Peyer's patch (tissue), 4 donors: ENCODE data around the gene GASK1A. TPM values are rescaled to one million over a fixed set of nuclear protein-coding genes. Genes with fewer than 3 reads are reported as not detected.

ENCODE experiments used
- DNase-seq, 3 donors: peaks; one replicate each; pipeline ENCODE4 v3.0.0-alpha.2; 2017 to 2019
- H3K27ac ChIP-seq, 4 donors: fragments of 200-600 bp; sonication (generic); one replicate each; pipeline ENCODE4 v1.5.1; 2016 to 2019
- H3K27me3 ChIP-seq, 2 donors: fragments of 200-600 bp; sonication (generic); one replicate each; pipeline ENCODE4 v1.5.1; 2019
- H3K36me3 ChIP-seq, 3 donors: fragments of 200-600 bp; sonication (generic); one replicate each; pipeline ENCODE4 v1.5.1; 2016 to 2019
- H3K4me1 ChIP-seq, 4 donors: fragments of 200-600 bp; sonication (generic); one replicate each; pipeline ENCODE4 v1.5.1; 2016 to 2019
- H3K4me3 ChIP-seq, 4 donors: fragments of 200-600 bp; sonication (generic); 1 replicate in 3 of 4; 2 replicates in 1 of 4; pipeline ENCODE4 v1.5.1; 2016 to 2019; ENCODE audit warnings: mild to moderate bottlenecking in 1 of 4
- H3K9me3 ChIP-seq, 4 donors: fragments of 200-600 bp; sonication (generic); one replicate each; pipeline ENCODE4 v1.5.1; 2016 to 2019; ENCODE audit warnings: mild to moderate bottlenecking in 1 of 4
- POLR2A ChIP-seq, 2 donors: fragments of 450-650 bp; IDR thresholded peaks; one replicate each; pipeline ENCODE4 v1.5.1; 2017; ENCODE audit warnings: antibody characterized with exemption in 2 of 2, mild to moderate bottlenecking in 2 of 2, moderate library complexity in 2 of 2
- total RNA-seq, 4 donors: library from RNA; depleted of rRNA; stranded (reverse); fragments of >200 nt; gene quantifications; one replicate each; pipeline ENCODE4 v1.1.0, GENCODE V29; 2016
- TF ChIP-seq, protein P1 (sequence below), 6 experiments: fragments of 450-650 bp in 4 of 6; fragments of 200-600 bp in 2 of 6; sonication (generic) in 1 of 6; IDR thresholded peaks; one replicate each; pipeline ENCODE4 v1.5.1; 2017 to 2019; ENCODE audit warnings: antibody characterized with exemption in 6 of 6, mild to moderate bottlenecking in 3 of 6, moderate library complexity in 1 of 6

Gene GASK1A
- total RNA-seq, 4 donors from 2014 or later, result 1.8 to 9.1 (median 6.3) TPM

DNA sequence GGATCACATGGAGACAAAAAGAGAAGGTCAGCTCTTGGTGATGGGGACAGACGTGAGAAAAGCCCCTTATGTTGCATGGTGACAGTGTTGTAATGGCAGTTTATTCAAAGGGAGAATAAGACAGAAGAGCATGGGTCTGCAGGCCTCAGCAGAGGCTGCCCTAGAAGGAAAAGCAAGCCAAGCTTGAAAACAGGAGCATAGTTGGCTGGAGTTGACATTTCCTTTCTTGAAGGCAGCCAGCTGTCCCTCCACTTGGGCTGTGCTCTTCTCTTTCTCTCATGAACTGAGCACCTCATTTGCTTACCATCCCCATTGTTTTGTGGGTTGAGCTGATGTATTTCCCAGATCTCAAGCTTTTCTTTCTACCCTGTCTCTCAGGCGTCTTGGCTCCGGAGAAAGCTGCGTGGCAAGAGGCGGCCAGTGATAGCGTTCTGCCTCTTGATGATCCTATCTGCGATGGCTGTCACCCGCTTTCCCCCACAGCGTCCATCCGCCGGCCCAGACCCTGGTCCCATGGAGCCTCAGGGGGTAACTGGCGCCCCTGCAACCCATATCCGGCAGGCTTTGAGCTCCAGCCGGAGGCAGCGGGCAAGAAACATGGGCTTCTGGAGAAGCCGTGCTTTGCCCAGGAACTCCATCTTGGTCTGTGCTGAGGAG is 52.9 kb downstream of the GASK1A start:
- H3K4me1 ChIP-seq, result no peaks in the 10 kb centered on the region
- no peak overlapping the region for H3K4me3 ChIP-seq
- H3K27me3 ChIP-seq, result no peaks in the 10 kb centered on the region
- H3K27ac ChIP-seq, result no peak overlapping the region
- no peaks in the 10 kb centered on the region for H3K9me3 ChIP-seq
- DNase-seq, result no peak
- TF ChIP-seq POLR2A (IDR thresholded peaks at IDR 0.05), result no peak
- no peaks in the 10 kb centered on the region for H3K36me3 ChIP-seq

DNA sequence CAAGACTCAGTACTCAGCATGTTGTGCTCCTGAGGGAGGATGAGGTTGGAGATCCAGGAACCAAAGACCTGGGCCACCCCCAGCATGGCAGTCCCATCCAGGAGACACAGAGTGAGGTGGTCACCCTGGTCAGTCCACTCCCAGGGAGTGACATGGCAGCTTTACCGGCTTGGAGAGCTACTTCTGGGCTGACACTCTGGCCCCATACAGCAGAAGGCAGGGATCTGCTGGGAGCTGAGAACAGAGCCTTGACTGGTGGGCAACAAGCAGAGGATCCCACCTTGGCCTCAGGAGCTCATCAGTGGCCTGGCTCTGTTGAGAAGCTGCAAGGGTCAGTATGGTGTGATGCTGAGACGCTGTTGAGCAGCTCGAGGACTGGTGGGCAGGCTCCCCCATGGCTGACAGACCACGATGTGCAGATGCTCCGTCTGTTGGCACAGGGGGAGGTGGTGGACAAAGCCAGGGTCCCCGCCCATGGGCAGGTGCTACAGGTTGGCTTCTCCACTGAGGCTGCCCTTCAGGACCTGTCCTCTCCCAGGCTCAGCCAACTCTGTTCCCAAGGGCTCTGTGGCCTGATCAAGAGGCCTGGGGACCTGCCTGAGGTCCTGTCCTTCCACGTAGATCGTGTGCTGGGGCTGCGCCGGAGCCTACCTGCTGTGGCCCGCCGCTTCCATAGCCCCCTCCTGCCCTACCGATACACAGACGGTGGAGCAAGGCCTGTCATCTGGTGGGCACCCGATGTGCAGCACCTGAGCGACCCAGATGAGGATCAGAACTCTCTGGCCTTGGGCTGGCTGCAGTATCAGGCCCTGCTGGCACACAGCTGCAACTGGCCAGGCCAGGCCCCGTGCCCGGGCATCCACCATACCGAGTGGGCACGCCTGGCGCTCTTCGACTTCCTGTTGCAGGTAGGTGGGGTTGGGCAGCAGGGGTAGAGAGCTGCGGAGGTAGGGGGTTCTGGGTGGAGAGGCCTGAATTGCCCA is 53.8 kb downstream of the GASK1A start:
- H3K4me3 ChIP-seq, result no peak overlapping the region
- H3K27me3 ChIP-seq, result no peaks in the 10 kb centered on the region
- H3K9me3 ChIP-seq, result no peaks in the 10 kb centered on the region
- H3K36me3 ChIP-seq, result no peaks in the 10 kb centered on the region
- no peak for TF ChIP-seq POLR2A (IDR thresholded peaks at IDR 0.05)
- TF ChIP-seq, protein P1, sequence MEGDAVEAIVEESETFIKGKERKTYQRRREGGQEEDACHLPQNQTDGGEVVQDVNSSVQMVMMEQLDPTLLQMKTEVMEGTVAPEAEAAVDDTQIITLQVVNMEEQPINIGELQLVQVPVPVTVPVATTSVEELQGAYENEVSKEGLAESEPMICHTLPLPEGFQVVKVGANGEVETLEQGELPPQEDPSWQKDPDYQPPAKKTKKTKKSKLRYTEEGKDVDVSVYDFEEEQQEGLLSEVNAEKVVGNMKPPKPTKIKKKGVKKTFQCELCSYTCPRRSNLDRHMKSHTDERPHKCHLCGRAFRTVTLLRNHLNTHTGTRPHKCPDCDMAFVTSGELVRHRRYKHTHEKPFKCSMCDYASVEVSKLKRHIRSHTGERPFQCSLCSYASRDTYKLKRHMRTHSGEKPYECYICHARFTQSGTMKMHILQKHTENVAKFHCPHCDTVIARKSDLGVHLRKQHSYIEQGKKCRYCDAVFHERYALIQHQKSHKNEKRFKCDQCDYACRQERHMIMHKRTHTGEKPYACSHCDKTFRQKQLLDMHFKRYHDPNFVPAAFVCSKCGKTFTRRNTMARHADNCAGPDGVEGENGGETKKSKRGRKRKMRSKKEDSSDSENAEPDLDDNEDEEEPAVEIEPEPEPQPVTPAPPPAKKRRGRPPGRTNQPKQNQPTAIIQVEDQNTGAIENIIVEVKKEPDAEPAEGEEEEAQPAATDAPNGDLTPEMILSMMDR (IDR thresholded peaks at IDR 0.05), result no peak
- no peak overlapping the region for H3K27ac ChIP-seq
- no peak for DNase-seq
- H3K4me1 ChIP-seq, result no peaks in the 10 kb centered on the region

DNA sequence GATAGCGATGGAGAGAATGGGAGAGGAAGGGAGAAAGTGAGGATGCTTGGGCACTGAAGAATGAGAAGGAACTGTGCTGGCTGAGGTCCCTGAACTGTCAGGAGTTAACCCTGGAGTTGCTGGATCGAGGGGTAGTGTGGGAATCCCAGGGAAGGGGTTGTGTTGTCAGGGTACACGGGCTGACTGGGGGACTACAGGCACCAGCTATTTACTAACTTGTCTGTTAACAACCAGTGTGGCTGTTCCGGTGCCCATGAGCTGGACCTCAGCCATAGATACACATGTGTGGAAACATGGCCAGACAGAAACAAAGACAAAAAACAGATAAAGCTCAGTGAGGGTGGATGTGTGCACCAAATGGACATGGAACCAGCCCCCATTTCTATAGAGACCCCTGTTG is 55.1 kb downstream of the GASK1A start:
- Histone ChIP-seq H3K4me1 (no peaks in the 10 kb centered on the region), H3K36me3 (no peaks in the 10 kb centered on the region), H3K27ac (no peak overlapping the region), H3K27me3 (no peaks in the 10 kb centered on the region), H3K9me3 (no peaks in the 10 kb centered on the region), H3K4me3 (no peak overlapping the region)
- TF ChIP-seq, protein P1 (IDR thresholded peaks at IDR 0.05), result no peak
- TF ChIP-seq POLR2A (IDR thresholded peaks at IDR 0.05), result no peak
- DNase-seq, result no peak

DNA sequence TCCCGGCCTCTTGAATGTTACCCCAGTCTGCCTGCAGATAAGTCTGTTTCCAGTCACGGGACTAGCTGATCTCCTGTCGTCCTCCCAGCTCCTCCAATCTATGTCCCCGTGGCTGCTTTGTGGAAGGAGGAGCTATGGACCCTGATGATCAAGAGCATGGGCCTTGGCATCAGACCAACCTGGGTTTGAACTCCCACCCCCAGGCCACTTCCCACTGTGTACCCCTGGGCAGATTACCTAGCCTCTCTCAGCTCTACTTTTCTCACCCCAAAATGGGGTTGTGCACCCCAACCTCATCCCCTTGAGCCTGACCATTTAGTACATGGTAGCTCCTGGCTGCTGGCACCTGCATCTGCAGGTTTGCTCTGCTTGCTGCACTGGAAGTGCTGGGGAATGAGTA is 55.8 kb downstream of the GASK1A start:
- H3K36me3 ChIP-seq, result no peaks in the 10 kb centered on the region
- TF ChIP-seq, protein P1 (IDR thresholded peaks at IDR 0.05), result no peak
- TF ChIP-seq POLR2A (IDR thresholded peaks at IDR 0.05), result no peak
- DNase-seq, result no peak
- no peaks in the 10 kb centered on the region for H3K9me3 ChIP-seq
- no peak overlapping the region for H3K4me3 ChIP-seq
- H3K27ac ChIP-seq, result no peak overlapping the region
- H3K4me1 ChIP-seq, result no peaks in the 10 kb centered on the region
- no peaks in the 10 kb centered on the region for H3K27me3 ChIP-seq

DNA sequence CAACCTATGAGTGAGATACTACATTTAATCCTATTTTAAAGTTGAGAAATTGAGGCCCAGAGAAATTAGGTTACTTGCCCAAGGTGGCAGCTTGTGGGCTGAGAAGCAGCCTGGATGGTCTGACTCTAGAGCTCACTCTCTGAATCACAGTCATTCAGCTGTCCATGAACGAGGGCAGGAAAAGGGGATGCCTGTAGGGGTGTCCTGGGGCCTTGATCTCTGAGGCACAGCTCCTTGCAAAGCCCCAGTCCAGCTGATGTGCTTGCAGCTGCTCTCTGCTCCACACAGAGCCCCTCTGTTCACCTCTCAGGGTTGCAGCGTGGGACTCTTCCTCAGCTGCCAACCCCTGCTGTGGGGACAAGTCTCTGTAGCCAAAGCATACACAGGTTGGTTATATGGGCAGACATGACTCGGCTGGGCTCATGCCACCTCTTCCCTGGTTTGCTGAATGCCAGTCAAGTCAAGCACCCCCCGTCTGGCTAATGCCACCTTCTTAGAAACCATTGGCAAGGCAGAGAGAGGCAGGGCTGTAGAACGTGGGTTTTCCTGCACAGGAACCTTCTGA is 56.8 kb downstream of the GASK1A start:
- Histone ChIP-seq H3K4me1 (no peaks in the 10 kb centered on the region), H3K27ac (no peak overlapping the region), H3K36me3 (no peaks in the 10 kb centered on the region), H3K4me3 (no peak overlapping the region), H3K27me3 (no peaks in the 10 kb centered on the region), H3K9me3 (no peaks in the 10 kb centered on the region)
- DNase-seq, result no peak
- no peak for TF ChIP-seq POLR2A (IDR thresholded peaks at IDR 0.05)
- TF ChIP-seq, protein P1 (IDR thresholded peaks at IDR 0.05), result no peak
